DOHH2 (cell line): ENCODE measurements around the gene COL9A3.

Experiments
- CTCF ChIP-seq: fragments of 200-600 bp; sonication (generic); IDR thresholded peaks from one replicate; pipeline ENCODE4 v1.5.1; 2014; ENCODE audit warnings: antibody characterized with exemption, mild to moderate bottlenecking, low read depth, low read length; ENCODE audit not compliant: poor library complexity, severe bottlenecking
- EZH2phosphoT487 ChIP-seq: fragments of 200-600 bp; sonication (generic); IDR thresholded peaks from 2 replicates; pipeline ENCODE4 v1.6.1; 2017; ENCODE audit warnings: borderline replicate concordance, mild to moderate bottlenecking, antibody characterized with exemption, low read length, moderate library complexity, mixed read lengths

GRCh38 chr20:62824476-62825332 is 7.9 kb downstream of the COL9A3 start:
- no peak for TF ChIP-seq CTCF
- no peak for TF ChIP-seq EZH2phosphoT487
